Measurements from ENCODE around the gene IL6R.

The IL6R gene

DNA sequence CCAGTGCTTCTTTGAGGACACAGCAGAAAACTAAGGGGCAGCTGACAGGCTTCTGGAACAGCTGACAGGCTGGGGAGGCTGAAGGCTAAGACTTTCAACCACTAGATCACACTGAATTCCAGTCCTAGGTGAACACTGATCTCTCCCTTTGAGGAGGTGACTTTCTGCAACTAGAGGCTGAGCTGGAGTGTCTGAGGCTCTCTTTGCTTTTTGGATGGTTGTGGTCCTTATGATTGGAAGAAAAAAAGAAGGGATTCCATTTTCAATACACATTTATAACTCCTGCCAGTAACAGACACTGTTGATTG lies 1.4 kb downstream of the IL6R start:
- TF ChIP-seq, protein P1, sequence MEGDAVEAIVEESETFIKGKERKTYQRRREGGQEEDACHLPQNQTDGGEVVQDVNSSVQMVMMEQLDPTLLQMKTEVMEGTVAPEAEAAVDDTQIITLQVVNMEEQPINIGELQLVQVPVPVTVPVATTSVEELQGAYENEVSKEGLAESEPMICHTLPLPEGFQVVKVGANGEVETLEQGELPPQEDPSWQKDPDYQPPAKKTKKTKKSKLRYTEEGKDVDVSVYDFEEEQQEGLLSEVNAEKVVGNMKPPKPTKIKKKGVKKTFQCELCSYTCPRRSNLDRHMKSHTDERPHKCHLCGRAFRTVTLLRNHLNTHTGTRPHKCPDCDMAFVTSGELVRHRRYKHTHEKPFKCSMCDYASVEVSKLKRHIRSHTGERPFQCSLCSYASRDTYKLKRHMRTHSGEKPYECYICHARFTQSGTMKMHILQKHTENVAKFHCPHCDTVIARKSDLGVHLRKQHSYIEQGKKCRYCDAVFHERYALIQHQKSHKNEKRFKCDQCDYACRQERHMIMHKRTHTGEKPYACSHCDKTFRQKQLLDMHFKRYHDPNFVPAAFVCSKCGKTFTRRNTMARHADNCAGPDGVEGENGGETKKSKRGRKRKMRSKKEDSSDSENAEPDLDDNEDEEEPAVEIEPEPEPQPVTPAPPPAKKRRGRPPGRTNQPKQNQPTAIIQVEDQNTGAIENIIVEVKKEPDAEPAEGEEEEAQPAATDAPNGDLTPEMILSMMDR (IDR thresholded peaks at IDR 0.05; ENCODE audit: poor library complexity, severe bottlenecking) = no peak
- no peak for DNase-seq (ENCODE audit: low spot score)
- Histone ChIP-seq H3K4me1 (ENCODE audit: insufficient read depth, poor library complexity, severe bottlenecking) (peaks cover 28% of the 10 kb centered on the region), H3K36me3 (ENCODE audit: low read depth) (peaks cover 6% of the 10 kb centered on the region; the same call in 1 of the 2 replicates), H3K27me3 (ENCODE audit: insufficient read depth, poor library complexity, severe bottlenecking) (no peaks in the 10 kb centered on the region), H3K27ac (ENCODE audit: poor library complexity, severe bottlenecking) (peak overlapping the region; percentile 79), H3K4me3 (ENCODE audit: severe bottlenecking) (peak overlapping the region; percentile 69), H3K9me3 (ENCODE audit: severe bottlenecking) (no peaks in the 10 kb centered on the region)
- ATAC-seq (ENCODE audit: low read depth) = no peak

DNA sequence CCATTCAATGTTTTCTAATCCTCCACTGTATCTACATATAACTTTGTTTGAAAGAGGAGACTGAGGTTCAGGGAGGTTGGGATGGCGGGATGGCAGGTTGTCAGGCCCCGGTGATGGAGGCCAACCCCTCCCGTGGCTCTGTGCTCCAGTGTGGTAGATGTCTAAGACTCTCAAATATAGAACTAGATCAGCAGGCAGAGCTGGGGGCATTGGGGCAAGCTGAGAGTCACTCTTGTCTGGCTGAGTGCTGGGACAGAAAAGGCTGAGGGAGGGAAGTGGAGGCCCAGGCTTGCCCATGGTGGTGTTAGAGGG lies 1.7 kb downstream of the IL6R start:
- Histone ChIP-seq H3K9me3 (ENCODE audit: severe bottlenecking) (no peaks in the 10 kb centered on the region), H3K4me3 (ENCODE audit: severe bottlenecking) (peak overlapping the region; percentile 69), H3K27ac (ENCODE audit: poor library complexity, severe bottlenecking) (peak overlapping the region; percentile 79), H3K36me3 (ENCODE audit: low read depth) (peaks cover 6% of the 10 kb centered on the region; the same call in 1 of the 2 replicates), H3K4me1 (ENCODE audit: insufficient read depth, poor library complexity, severe bottlenecking) (peaks cover 30% of the 10 kb centered on the region), H3K27me3 (ENCODE audit: insufficient read depth, poor library complexity, severe bottlenecking) (no peaks in the 10 kb centered on the region)
- DNase-seq (ENCODE audit: low spot score) (no peak), ATAC-seq (ENCODE audit: low read depth) (no peak)
- TF ChIP-seq, protein P1 (IDR thresholded peaks at IDR 0.05; ENCODE audit: poor library complexity, severe bottlenecking) = no peak

DNA sequence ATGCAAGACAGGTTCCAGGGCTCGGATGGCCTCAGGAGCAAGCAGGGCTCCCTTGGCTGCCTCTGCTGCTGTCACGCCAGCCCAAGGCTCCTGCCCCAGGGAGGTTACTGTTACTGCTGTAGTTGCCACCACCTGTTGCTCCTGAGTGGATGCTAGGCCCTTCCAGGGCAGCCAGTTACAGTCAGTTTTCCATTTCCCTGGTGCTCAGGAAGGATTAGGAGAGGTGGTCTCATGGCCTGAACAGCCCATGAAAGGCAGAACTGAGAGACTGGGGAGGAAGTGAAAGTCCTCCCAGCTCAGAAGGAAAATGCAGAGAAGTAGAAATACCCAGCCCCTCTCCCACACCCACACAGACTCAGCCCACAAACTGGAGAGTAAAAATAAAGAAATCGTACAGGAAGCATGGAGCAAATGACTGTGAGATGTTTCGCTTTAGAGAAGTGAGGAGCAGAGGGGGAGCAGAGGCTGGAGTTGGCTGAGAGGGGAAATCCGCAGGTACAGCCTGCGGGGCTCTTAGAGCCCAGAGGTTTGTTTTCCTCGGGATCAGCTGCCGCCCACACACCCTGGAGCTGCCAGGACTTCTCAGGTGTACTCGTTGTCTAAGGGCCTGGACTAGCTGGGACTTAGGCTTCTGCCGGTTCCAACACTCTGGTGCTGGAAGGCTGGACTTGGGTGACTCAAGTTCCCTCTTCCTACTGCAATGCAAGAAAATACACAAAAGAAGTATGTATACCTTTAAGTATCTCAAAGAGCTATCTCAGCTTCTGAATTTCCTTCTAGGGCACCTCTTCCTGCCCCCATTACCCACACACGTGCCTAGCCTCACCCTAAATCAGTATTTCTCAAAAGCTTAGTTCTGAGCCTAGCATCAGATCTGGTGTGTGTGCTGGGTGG lies 2.3 kb downstream of the IL6R start:
- ATAC-seq (ENCODE audit: low read depth) (peak; percentile 51), DNase-seq (ENCODE audit: low spot score) (no peak)
- peaks cover 6% of the 10 kb centered on the region; the same call in 1 of the 2 replicates for H3K36me3 ChIP-seq (ENCODE audit: low read depth)
- TF ChIP-seq, protein P1 (IDR thresholded peaks at IDR 0.05; ENCODE audit: poor library complexity, severe bottlenecking) = no peak
- H3K4me3 ChIP-seq (ENCODE audit: severe bottlenecking) = peak overlapping the region; percentile 7
- peak overlapping the region; percentile 79 for H3K27ac ChIP-seq (ENCODE audit: poor library complexity, severe bottlenecking)
- no peaks in the 10 kb centered on the region for H3K27me3 ChIP-seq (ENCODE audit: insufficient read depth, poor library complexity, severe bottlenecking)
- no peaks in the 10 kb centered on the region for H3K9me3 ChIP-seq (ENCODE audit: severe bottlenecking)
- H3K4me1 ChIP-seq (ENCODE audit: insufficient read depth, poor library complexity, severe bottlenecking) = peaks cover 30% of the 10 kb centered on the region

DNA sequence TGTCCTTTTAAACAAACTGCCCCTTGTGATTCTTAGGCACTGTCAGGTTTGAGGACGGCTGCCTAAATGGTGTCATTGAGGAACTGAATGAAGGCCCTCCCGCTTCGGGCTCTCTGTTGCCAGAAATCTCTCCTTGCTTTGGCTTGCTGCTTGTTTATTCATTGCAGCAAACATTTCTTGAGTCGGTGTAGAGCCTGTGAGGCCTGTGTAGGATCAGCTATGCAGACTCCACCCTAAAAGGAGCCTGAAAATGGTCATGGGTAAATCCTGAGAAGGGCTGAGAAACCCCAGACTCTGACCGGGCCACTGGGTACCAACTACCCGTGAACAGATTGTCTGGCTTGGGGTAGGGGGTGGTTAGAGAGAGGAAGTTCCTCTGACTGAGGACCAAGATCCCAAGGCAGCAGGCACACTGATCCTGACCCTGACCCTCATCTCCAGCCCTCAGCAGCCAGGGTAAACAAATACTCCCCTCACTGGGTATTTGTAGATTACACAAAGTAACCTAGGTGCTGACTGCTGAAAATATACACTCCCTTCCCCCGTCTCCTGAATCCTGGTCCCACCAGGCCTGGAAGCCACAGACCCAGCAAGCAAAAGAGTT lies 3.1 kb downstream of the IL6R start:
- H3K27me3 ChIP-seq (ENCODE audit: insufficient read depth, poor library complexity, severe bottlenecking) = no peaks in the 10 kb centered on the region
- peaks cover 30% of the 10 kb centered on the region for H3K4me1 ChIP-seq (ENCODE audit: insufficient read depth, poor library complexity, severe bottlenecking)
- no peaks in the 10 kb centered on the region for H3K9me3 ChIP-seq (ENCODE audit: severe bottlenecking)
- no peak for ATAC-seq (ENCODE audit: low read depth)
- TF ChIP-seq, protein P1 (IDR thresholded peaks at IDR 0.05; ENCODE audit: poor library complexity, severe bottlenecking) = no peak
- DNase-seq (ENCODE audit: low spot score) = peak; percentile 11
- peaks cover 6% of the 10 kb centered on the region; the same call in 1 of the 2 replicates for H3K36me3 ChIP-seq (ENCODE audit: low read depth)
- H3K4me3 ChIP-seq (ENCODE audit: severe bottlenecking) = no peak overlapping the region
- peak overlapping the region; percentile 79 for H3K27ac ChIP-seq (ENCODE audit: poor library complexity, severe bottlenecking)

Data from RWPE2 (cell line).